ENCODE data around the gene UNK. TPM values are rescaled to one million over a fixed set of nuclear protein-coding genes. Genes with fewer than 3 reads are reported as not detected.
"Not testable (repeated sequence)": the region's sequence is repeated elsewhere in the genome, so short reads cannot be mapped to it uniquely, and the experiment has no call there.

Gene UNK
- total RNA-seq, 1 donor from 2014 or later = 16.7 TPM

DNA sequence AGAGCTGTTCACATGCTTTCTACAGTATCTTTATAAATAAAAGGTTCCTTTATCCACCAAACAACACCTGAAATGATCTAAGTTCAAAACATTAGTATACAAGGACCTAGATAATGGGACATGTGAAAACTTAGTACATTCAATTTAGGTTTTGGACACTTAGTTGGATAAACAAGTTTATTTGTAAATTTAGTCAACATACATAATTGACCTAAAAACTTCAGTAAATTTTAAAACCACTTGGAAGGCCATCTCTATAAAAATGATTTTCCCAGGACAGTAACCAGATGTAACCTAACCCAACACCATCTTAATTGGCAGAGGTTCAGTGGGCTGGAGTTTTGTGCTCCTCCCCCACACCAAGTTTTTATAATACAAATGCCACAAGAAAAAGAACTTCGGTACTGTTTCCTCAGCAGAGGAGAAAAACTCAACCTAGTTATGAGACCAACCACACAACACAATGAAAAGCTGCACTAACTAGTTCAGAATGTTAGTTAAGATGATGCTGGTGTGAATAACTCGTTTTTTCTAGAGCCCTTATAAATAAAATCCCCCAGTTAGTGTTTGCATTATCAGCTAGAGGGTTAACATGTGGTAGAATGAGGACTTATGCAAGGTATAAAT lies 7.2 kb upstream of the UNK start:
- H4K20me1 ChIP-seq (ENCODE audit: insufficient read depth, low read length) = peaks cover 50% of the 10 kb centered on the region
- Mint-ChIP-seq H3K27me3 (ENCODE audit: low read depth, unreplicated experiment) (no peaks in the 10 kb centered on the region), H3K27ac (ENCODE audit: unreplicated experiment) (peak overlapping the region; percentile 94), H3K9me3 (ENCODE audit: unreplicated experiment) (no peaks in the 10 kb centered on the region), H3K36me3 (ENCODE audit: low read depth, unreplicated experiment) (peaks cover 26% of the 10 kb centered on the region), H3K4me3 (ENCODE audit: unreplicated experiment) (peak overlapping the region; percentile 96), H3K4me1 (ENCODE audit: low read depth, unreplicated experiment) (peaks cover 7% of the 10 kb centered on the region)
- H3K4me3 ChIP-seq (ENCODE audit: insufficient read depth, low read depth, low read length) = peak overlapping the region; percentile 97
- H3K9ac ChIP-seq (ENCODE audit: low read length) = peak overlapping the region; percentile 97
- no peak overlapping the region for H2AFZ ChIP-seq (ENCODE audit: low read depth, low read length)
- DNase-seq (ENCODE audit: low read depth) = no peak
- no peaks in the 10 kb centered on the region for H3K9me3 ChIP-seq (ENCODE audit: insufficient read depth, low read depth, low read length)
- FAIRE-seq = no peak
- no peaks in the 10 kb centered on the region for H3K27me3 ChIP-seq (ENCODE audit: insufficient read depth, low read length)
- peaks cover 23% of the 10 kb centered on the region for H3K36me3 ChIP-seq (ENCODE audit: insufficient read depth, low read length)
- TF ChIP-seq, protein P1, sequence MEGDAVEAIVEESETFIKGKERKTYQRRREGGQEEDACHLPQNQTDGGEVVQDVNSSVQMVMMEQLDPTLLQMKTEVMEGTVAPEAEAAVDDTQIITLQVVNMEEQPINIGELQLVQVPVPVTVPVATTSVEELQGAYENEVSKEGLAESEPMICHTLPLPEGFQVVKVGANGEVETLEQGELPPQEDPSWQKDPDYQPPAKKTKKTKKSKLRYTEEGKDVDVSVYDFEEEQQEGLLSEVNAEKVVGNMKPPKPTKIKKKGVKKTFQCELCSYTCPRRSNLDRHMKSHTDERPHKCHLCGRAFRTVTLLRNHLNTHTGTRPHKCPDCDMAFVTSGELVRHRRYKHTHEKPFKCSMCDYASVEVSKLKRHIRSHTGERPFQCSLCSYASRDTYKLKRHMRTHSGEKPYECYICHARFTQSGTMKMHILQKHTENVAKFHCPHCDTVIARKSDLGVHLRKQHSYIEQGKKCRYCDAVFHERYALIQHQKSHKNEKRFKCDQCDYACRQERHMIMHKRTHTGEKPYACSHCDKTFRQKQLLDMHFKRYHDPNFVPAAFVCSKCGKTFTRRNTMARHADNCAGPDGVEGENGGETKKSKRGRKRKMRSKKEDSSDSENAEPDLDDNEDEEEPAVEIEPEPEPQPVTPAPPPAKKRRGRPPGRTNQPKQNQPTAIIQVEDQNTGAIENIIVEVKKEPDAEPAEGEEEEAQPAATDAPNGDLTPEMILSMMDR (IDR thresholded peaks at IDR 0.05; ENCODE audit: insufficient read depth, low read depth, low read length) = no peak
- TF ChIP-seq EZH2 (IDR thresholded peaks at IDR 0.05; ENCODE audit: insufficient read depth, low read length) = no peak
- peak overlapping the region; percentile 90 for H3K4me2 ChIP-seq (ENCODE audit: low read length)
- H3K4me1 ChIP-seq (ENCODE audit: insufficient read depth, low read length) = peaks cover 13% of the 10 kb centered on the region
- H3K27ac ChIP-seq (ENCODE audit: low read depth, low read length) = no peak overlapping the region
- peaks cover 34% of the 10 kb centered on the region for H3K79me2 ChIP-seq (ENCODE audit: insufficient read depth, low read length)

DNA sequence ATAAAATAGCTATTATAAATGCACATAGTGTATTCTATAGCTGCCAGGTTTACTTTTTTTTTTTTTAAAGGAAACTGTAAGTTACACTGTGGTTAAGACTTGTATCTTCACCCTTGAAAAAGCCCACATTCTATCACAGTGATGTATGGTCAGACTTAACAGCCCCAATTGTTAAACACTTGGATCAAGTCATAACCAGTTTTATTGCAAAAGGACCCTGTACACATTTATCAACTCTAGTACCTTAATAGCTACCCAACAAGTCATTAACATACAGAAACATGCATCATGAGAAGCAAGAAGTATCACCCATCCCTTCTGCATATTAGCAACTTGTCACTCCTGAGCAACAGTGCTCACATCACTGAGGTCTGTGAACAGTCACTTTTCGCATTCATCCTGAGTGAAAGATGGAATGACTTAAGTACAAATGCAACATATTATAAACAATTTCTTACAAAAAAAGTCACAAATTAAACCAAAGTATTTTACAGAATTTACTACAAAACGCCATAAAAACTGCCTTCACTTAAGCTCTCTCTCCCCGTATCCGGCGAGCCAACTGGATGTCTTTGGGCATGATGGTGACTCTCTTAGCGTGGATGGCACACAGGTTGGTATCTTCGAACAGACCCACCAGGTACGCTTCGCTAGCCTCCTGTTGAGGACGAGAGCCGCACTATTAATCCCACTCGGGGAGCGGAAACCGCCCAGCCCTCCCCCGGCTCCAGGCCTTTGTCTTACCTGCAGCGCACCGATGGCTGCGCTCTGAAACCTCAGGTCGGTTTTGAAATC lies 6.3 kb upstream of the UNK start:
- Histone ChIP-seq H4K20me1 (ENCODE audit: insufficient read depth, low read length) (peaks cover 50% of the 10 kb centered on the region), H3K9ac (ENCODE audit: low read length) (peak overlapping the region; percentile 97), H3K79me2 (ENCODE audit: insufficient read depth, low read length) (peaks cover 34% of the 10 kb centered on the region), H3K4me2 (ENCODE audit: low read length) (peak overlapping the region; percentile 90), H3K4me1 (ENCODE audit: insufficient read depth, low read length) (peaks cover 16% of the 10 kb centered on the region), H3K4me3 (ENCODE audit: insufficient read depth, low read depth, low read length) (peak overlapping the region; percentile 97), H3K27ac (ENCODE audit: low read depth, low read length) (peak overlapping the region; percentile 98), H3K36me3 (ENCODE audit: insufficient read depth, low read length) (peaks cover 23% of the 10 kb centered on the region)
- not testable (repeated sequence) for H3K9me3 Mint-ChIP-seq (ENCODE audit: unreplicated experiment); FAIRE-seq; H3K27me3 Mint-ChIP-seq (ENCODE audit: low read depth, unreplicated experiment); H2AFZ ChIP-seq (ENCODE audit: low read depth, low read length); H3K27me3 ChIP-seq (ENCODE audit: insufficient read depth, low read length); H3K9me3 ChIP-seq (ENCODE audit: insufficient read depth, low read depth, low read length); DNase-seq (ENCODE audit: low read depth)
- Mint-ChIP-seq H3K36me3 (ENCODE audit: low read depth, unreplicated experiment) (peaks cover 26% of the 10 kb centered on the region), H3K4me3 (ENCODE audit: unreplicated experiment) (peak overlapping the region; percentile 96), H3K4me1 (ENCODE audit: low read depth, unreplicated experiment) (peaks cover 11% of the 10 kb centered on the region), H3K27ac (ENCODE audit: unreplicated experiment) (peak overlapping the region; percentile 94)

GRCh38 chr17:75778861-75779249 lies 5.8 kb upstream of the UNK start:
- Histone ChIP-seq H3K79me2 (ENCODE audit: insufficient read depth, low read length) (peaks cover 34% of the 10 kb centered on the region), H3K4me2 (ENCODE audit: low read length) (peak overlapping the region; percentile 90)

More at GRCh38 chr17:75778861-75779249, 5.8 kb upstream of the UNK start:
- no peak overlapping the region for H2AFZ ChIP-seq (ENCODE audit: low read depth, low read length)
- peaks cover 17% of the 10 kb centered on the region for H3K4me1 Mint-ChIP-seq (ENCODE audit: low read depth, unreplicated experiment)
- H3K9me3 Mint-ChIP-seq (ENCODE audit: unreplicated experiment) = no peaks in the 10 kb centered on the region
- H3K36me3 Mint-ChIP-seq (ENCODE audit: low read depth, unreplicated experiment) = peaks cover 26% of the 10 kb centered on the region
- peak overlapping the region; percentile 97 for H3K9ac ChIP-seq (ENCODE audit: low read length)
- FAIRE-seq = no peak
- H3K9me3 ChIP-seq (ENCODE audit: insufficient read depth, low read depth, low read length) = no peaks in the 10 kb centered on the region
- H3K36me3 ChIP-seq (ENCODE audit: insufficient read depth, low read length) = peaks cover 23% of the 10 kb centered on the region
- H3K27me3 Mint-ChIP-seq (ENCODE audit: low read depth, unreplicated experiment) = no peaks in the 10 kb centered on the region
- TF ChIP-seq EZH2 (IDR thresholded peaks at IDR 0.05; ENCODE audit: insufficient read depth, low read length) = no peak
- TF ChIP-seq, protein P1 (IDR thresholded peaks at IDR 0.05; ENCODE audit: insufficient read depth, low read depth, low read length) = peak; percentile 19
- peaks cover 21% of the 10 kb centered on the region for H3K4me1 ChIP-seq (ENCODE audit: insufficient read depth, low read length)
- H4K20me1 ChIP-seq (ENCODE audit: insufficient read depth, low read length) = peaks cover 50% of the 10 kb centered on the region
- peak overlapping the region; percentile 97 for H3K4me3 ChIP-seq (ENCODE audit: insufficient read depth, low read depth, low read length)
- peak overlapping the region; percentile 94 for H3K27ac Mint-ChIP-seq (ENCODE audit: unreplicated experiment)
- H3K4me3 Mint-ChIP-seq (ENCODE audit: unreplicated experiment) = peak overlapping the region; percentile 96
- DNase-seq (ENCODE audit: low read depth) = no peak
- no peaks in the 10 kb centered on the region for H3K27me3 ChIP-seq (ENCODE audit: insufficient read depth, low read length)
- H3K27ac ChIP-seq (ENCODE audit: low read depth, low read length) = peak overlapping the region; percentile 98

Data from astrocyte (in vitro differentiated cells and primary cell).